Panc1 (cell line): ENCODE data around the gene INPP5K. TPM values are rescaled to one million over a fixed set of nuclear protein-coding genes. Genes with fewer than 3 reads are reported as not detected.
A peak's percentile ranks its signal among the peaks of the same experiment; 100 is the strongest.

Experiments used
- ATAC-seq: fragments of 200-7000 bp; cut with Tn5 transposase; 2 replicates; pipeline ENCODE4 v1.9.1; 2020; ENCODE audit warnings: mild to moderate bottlenecking, moderate library complexity
- BruUV-seq: library from RNA; stranded (reverse); fragments of 400-500 nt; replicated peaks from 2 replicates; lab custom pipeline; 2021; lab: Mats Ljungman, UMichigan
- CTCF ChIA-PET: fragments of 300-600 bp; sonication (Branson Sonifier 250); formaldehyde crosslinking; loops from one replicate; lab custom pipeline; 2022; ENCODE audit warnings: antibody characterized with exemption; lab: Charles Lee
- POLR2A ChIA-PET: fragments of 300-600 bp; sonication (Branson Sonifier 250); formaldehyde crosslinking; loops from one replicate; lab custom pipeline; 2022; ENCODE audit warnings: antibody characterized with exemption; lab: Charles Lee
- DNase-seq: peaks from one replicate; pipeline ENCODE4 v3.0.0-alpha.2; 2010; ENCODE audit warnings: low read depth, low spot score
- H3K27ac ChIP-seq: 2 replicates; pipeline ENCODE4 v1.5.1; 2011; ENCODE audit warnings: mild to moderate bottlenecking, low read length, inconsistent platforms
- H3K27me3 ChIP-seq: fragments of 200-500 bp; sonication (Bioruptor generic); 2 replicates; pipeline ENCODE4 v1.6.0; 2014; ENCODE audit warnings: low read length, inconsistent platforms; ENCODE audit not compliant: control insufficient read depth, insufficient read depth
- H3K36me3 ChIP-seq: fragments of 200-500 bp; sonication (Bioruptor generic); 2 replicates; pipeline ENCODE4 v1.5.1; 2014; ENCODE audit warnings: inconsistent platforms, mild to moderate bottlenecking, low read length, moderate library complexity; ENCODE audit not compliant: control insufficient read depth, insufficient read depth
- H3K4me1 ChIP-seq: 2 replicates; pipeline ENCODE4 v1.5.1; 2011; ENCODE audit warnings: inconsistent platforms, mild to moderate bottlenecking, low read length, moderate library complexity; ENCODE audit not compliant: control insufficient read depth, insufficient read depth
- H3K4me3 ChIP-seq, 2 experiments: 2 replicates each; pipeline ENCODE4 v1.5.1; 2011 to 2012; ENCODE audit warnings: low read depth in 2 of 2, low read length in 2 of 2, mild to moderate bottlenecking in 2 of 2, inconsistent platforms in 1 of 2, moderate library complexity in 1 of 2
- H3K9me3 ChIP-seq: fragments of 200-500 bp; sonication (Bioruptor generic); 2 replicates; pipeline ENCODE4 v1.5.1; 2014; ENCODE audit warnings: low read depth, mild to moderate bottlenecking, inconsistent platforms, low read length, moderate library complexity; ENCODE audit not compliant: control insufficient read depth, insufficient read depth
- CTCF ChIP-seq: fragments of 450-650 bp; IDR thresholded peaks from 2 replicates; pipeline ENCODE4 v1.5.1; 2017; ENCODE audit warnings: mild to moderate bottlenecking
- POLR2AphosphoS5 ChIP-seq: IDR thresholded peaks from 2 replicates; pipeline ENCODE4 v1.6.1; 2012; ENCODE audit warnings: mild to moderate bottlenecking, low read depth, low read length, moderate library complexity
- REST ChIP-seq, 2 experiments: IDR thresholded peaks; 2 replicates each; pipeline ENCODE4 v1.6.1; 2011 to 2012; ENCODE audit warnings: low read depth in 2 of 2, control low read depth in 1 of 2, low read length in 1 of 2, mild to moderate bottlenecking in 1 of 2, moderate library complexity in 1 of 2; ENCODE audit not compliant: insufficient read depth in 1 of 2
- SIN3A ChIP-seq: IDR thresholded peaks from 2 replicates; pipeline ENCODE4 v1.6.1; 2012; ENCODE audit warnings: low read depth, mild to moderate bottlenecking, low read length, moderate library complexity, borderline replicate concordance; ENCODE audit not compliant: insufficient read depth
- TCF7L2 ChIP-seq: IDR thresholded peaks from 2 replicates; pipeline ENCODE4 v1.6.1; 2011; ENCODE audit warnings: mild to moderate bottlenecking, low read depth, low read length, inconsistent platforms
- in situ Hi-C: cut with HindIII; loops from 2 replicates; pipeline ENCODE4 v1.10.0; 2016; ENCODE audit warnings: low sequenced_read_pairs, low pct_unique_long_range_greater_than_20kb
- intact Hi-C: fragments of 100-400 bp; cut with micrococcal nuclease; formaldehyde crosslinking; loops from one replicate; pipeline ENCODE4 v1.10.0; 2022; ENCODE audit not compliant: unreplicated experiment
- total RNA-seq: library from RNA; stranded (reverse); gene quantifications from one replicate; pipeline ENCODE4 v1.2.1, GENCODE V29; 2021; ENCODE audit not compliant: unreplicated experiment

INPP5K gene
- total RNA-seq, 1 experiment from 2014 or later, result 21.3 TPM

GRCh38 chr17:1492249-1493206 lies 23.9 kb downstream of the INPP5K start, which contains the start of gene MYO1C:
MYO1C (minus strand) TSS chr17:1492686; CDS start chr17:1492487, 199 bp downstream.
- Histone ChIP-seq H3K4me1 (peaks cover 33% of the 10 kb centered on the region), H3K27me3 (no peaks in the 10 kb centered on the region), H3K9me3 (no peaks in the 10 kb centered on the region), H3K27ac (peak within 1 kb of the TSS; percentile 89), H3K36me3 (no peaks in the 10 kb centered on the region), H3K4me3 (peak within 1 kb of the TSS; percentile 62 to 69)
- ChIA-PET POLR2A (no interaction called here), CTCF (interaction anchor here (0.5 kb wide), 1 partner anchor 422 kb away, joined by 3 read pairs; no protein-coding TSS in a partner anchor)
- TF ChIP-seq REST (IDR thresholded peaks at IDR 0.05; ENCODE audit: insufficient read depth in 1 of 2, low read depth in 2 of 2, low read length in 1 of 2) (no peak), POLR2AphosphoS5 (peak; percentile 45; the same call in 1 of the 2 replicates)
- peak; percentile 18; the same call in 1 of the 2 replicates for ATAC-seq
- intact Hi-C loops, result no loop called here
- BruUV-seq, result no TSS peak
- in situ Hi-C loops, result no loop called here
- DNase-seq, result no peak

GRCh38 chr17:1491443-1492248 lies 24.8 kb downstream of the INPP5K start:
- TF ChIP-seq POLR2AphosphoS5, result no peak
- TF ChIP-seq TCF7L2, result no peak
- no peak for TF ChIP-seq CTCF
- no peak for TF ChIP-seq SIN3A
- TF ChIP-seq REST (IDR thresholded peaks at IDR 0.05; ENCODE audit: insufficient read depth in 1 of 2, low read depth in 2 of 2, low read length in 1 of 2), result no peak
- CTCF ChIA-PET, result interaction anchor here (0.5 kb wide), 1 partner anchor 423 kb away, joined by 3 read pairs; no protein-coding TSS in a partner anchor

More at GRCh38 chr17:1491443-1492248, 24.8 kb downstream of the INPP5K start:
- in situ Hi-C loops (no loop called here), intact Hi-C loops (no loop called here)
- ATAC-seq, result peak; percentile 74
- peak overlapping the region; percentile 62 to 69 for H3K4me3 ChIP-seq
- peak overlapping the region; percentile 89 for H3K27ac ChIP-seq
- H3K4me1 ChIP-seq, result peaks cover 34% of the 10 kb centered on the region
- BruUV-seq, result no TSS peak
- no peaks in the 10 kb centered on the region for H3K27me3 ChIP-seq
- no peak for DNase-seq
- H3K9me3 ChIP-seq, result no peaks in the 10 kb centered on the region
- H3K36me3 ChIP-seq, result no peaks in the 10 kb centered on the region
- POLR2A ChIA-PET, result no interaction called here
